Pancreas (tissue), 10 donors: Measurements from ENCODE around the gene CLPTM1. TPM values are rescaled to one million over a fixed set of nuclear protein-coding genes. Genes with fewer than 3 reads are reported as not detected.

ENCODE experiments used
- ATAC-seq, 4 donors: fragments of 200-7000 bp; cut with Tn5 transposase; one replicate each; pipeline versions ENCODE4 v1.8.0 to v1.9.1; 2020; ENCODE audit warnings: mild to moderate bottlenecking in 4 of 4, moderate library complexity in 4 of 4
- DNase-seq, 6 donors: peaks; one replicate each; pipeline ENCODE4 v3.0.0-alpha.2; 2020
- FAIRE-seq: peaks from 2 replicates; lab custom pipeline; 2012; peaks lifted over from hg19 to GRCh38; lab: Jason Lieb, UNC
- H3K27ac ChIP-seq, 4 donors: fragments of 200-600 bp; sonication (generic); 1 replicate in 3 of 4; 2 replicates in 1 of 4; pipeline versions ENCODE4 v1.5.0 to v1.8.0; 2020
- H3K27me3 ChIP-seq, 4 donors: fragments of 200-600 bp; one replicate each; pipeline ENCODE4 v1.8.0; 2021
- H3K36me3 ChIP-seq, 3 donors: fragments of 200-600 bp; sonication (generic) in 1 of 3; one replicate each; pipeline versions ENCODE4 v1.5.0 to v1.8.0; 2020 to 2021
- H3K4me1 ChIP-seq, 3 donors: fragments of 200-600 bp; one replicate each; pipeline ENCODE4 v1.8.0; 2021
- H3K4me3 ChIP-seq, 4 donors: fragments of 200-600 bp; sonication (generic) in 2 of 4; one replicate each; pipeline versions ENCODE4 v1.5.0 to v1.8.0; 2020 to 2021
- H3K9me3 ChIP-seq, 4 donors: fragments of 200-600 bp; one replicate each; pipeline ENCODE4 v1.8.0; 2021
- WGBS, 2 donors: extraction: QIAGEN DNeasy Blood & Tissue Kit; methylation state at CpG; one replicate each; pipeline ENCODE4 v1.1.7; 2013; 5-methylcytosine and 5-hydroxymethylcytosine counted together
- intact Hi-C, 3 donors: fragments of 100-400 bp; cut with DNase I; formaldehyde crosslinking; loops; one replicate each; pipeline versions ENCODE4 v1.11.1 to v1.14.2; 2022
- polyA plus RNA-seq, 2 donors: library from polyadenylated mRNA; stranded (reverse); fragments of 200-250 nt; gene quantifications; one replicate each; pipeline ENCODE4 v1.2.3, GENCODE V29; 2013
- total RNA-seq, 6 donors: library from RNA; stranded (reverse); fragmentation: NEBNext Ultra II Directional in 4 of 6; extraction: Animal tissue kit (Norgen Biotek cat#: 25700) in 4 of 6; gene quantifications; one replicate each; pipeline versions ENCODE4 v1.2.1 to v1.2.4, GENCODE V29; 2021 to 2023
- TF ChIP-seq, protein P1 (sequence below), 4 donors: fragments of 200-600 bp; sonication (generic) in 3 of 4; IDR thresholded peaks; one replicate each; pipeline versions ENCODE4 v1.5.0 to v1.8.0; 2021; ENCODE audit warnings: antibody characterized with exemption in 4 of 4
- donor health status: healthy with polysubstance abuse.
- donor health status: DM: no; HTN: no; CAD: no; lungs with moderate emphysema.
- donor health status: DM: no; HTN: no; CAD: no.
- donor health status: control.
- donor health status: control.
- donor health status: Bipolar disorder and iron deficiency.
- donor health status: DM: yes; HTN: yes; CAD: no.
- donor health status: DM: no; HTN: no; CAD: no.
- donor health status: DM: no; HTN: no; CAD: no.
- donor health status: DM: yes; HTN: yes; CAD: no.

Gene CLPTM1
- total and polyA plus RNA-seq, 8 donors = 56.4 to 81.9 (median 66.3) TPM

DNA sequence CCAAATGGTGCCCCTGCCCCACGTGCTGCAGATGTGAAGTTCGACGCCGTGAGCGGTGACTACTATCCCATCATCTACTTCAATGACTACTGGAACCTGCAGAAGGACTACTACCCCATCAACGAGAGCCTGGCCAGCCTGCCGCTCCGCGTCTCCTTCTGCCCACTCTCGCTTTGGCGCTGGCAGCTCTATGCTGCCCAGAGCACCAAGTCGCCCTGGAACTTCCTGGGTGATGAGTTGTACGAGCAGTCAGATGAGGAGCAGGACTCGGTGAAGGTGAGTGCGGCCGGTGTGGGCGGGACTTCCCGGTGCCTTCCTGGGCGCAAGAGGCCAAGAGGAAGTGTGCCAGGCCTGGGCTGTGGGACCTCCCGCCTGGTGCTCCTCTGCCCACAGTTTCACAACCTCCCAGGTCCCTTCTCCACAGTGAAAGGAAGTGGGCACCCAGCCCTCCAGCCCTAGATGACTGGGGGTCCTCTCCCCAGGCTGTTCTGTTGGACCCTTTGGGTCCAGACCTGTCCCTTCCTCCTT lies 32.0 kb downstream of the CLPTM1 start:
- no peak for ATAC-seq
- Histone ChIP-seq H3K36me3 (peaks cover 0 to 22% (median under 1%) of the 10 kb centered on the region in 3 donors), H3K27ac (no peak overlapping the region), H3K4me3 (no peak overlapping the region), H3K4me1 (no peaks in the 10 kb centered on the region), H3K27me3 (no peaks in the 10 kb centered on the region), H3K9me3 (no peaks in the 10 kb centered on the region)
- no peak for DNase-seq
- intact Hi-C loops = no loop called here
- TF ChIP-seq, protein P1, sequence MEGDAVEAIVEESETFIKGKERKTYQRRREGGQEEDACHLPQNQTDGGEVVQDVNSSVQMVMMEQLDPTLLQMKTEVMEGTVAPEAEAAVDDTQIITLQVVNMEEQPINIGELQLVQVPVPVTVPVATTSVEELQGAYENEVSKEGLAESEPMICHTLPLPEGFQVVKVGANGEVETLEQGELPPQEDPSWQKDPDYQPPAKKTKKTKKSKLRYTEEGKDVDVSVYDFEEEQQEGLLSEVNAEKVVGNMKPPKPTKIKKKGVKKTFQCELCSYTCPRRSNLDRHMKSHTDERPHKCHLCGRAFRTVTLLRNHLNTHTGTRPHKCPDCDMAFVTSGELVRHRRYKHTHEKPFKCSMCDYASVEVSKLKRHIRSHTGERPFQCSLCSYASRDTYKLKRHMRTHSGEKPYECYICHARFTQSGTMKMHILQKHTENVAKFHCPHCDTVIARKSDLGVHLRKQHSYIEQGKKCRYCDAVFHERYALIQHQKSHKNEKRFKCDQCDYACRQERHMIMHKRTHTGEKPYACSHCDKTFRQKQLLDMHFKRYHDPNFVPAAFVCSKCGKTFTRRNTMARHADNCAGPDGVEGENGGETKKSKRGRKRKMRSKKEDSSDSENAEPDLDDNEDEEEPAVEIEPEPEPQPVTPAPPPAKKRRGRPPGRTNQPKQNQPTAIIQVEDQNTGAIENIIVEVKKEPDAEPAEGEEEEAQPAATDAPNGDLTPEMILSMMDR (IDR thresholded peaks at IDR 0.05) = no peak
- no peak for FAIRE-seq
- 89% methylated on average over 20 of the region's 20 CpGs for WGBS, 2 donors

DNA sequence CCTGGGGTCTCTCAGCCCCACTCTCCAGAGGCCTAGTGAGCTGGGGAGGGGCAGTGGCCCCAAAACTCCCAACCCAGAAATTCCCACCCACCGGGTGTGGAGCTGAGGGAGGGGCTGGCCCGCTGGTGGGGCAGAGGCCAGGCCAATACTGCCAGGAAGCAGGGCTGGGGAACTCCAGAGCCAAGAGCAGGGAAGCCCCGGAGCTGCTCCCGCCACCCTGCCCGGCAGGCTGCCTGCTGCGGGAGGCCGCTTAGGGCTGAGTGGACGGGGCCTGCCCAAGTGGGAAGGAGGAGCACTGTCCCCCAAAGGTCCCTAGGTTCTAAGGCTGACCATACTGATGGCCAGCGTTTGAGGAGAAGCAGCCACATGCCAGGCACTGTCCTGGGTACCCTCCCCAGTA lies 33.1 kb downstream of the CLPTM1 start:
- 87 to 91% methylated on average over 9 of the region's 9 CpGs for WGBS, 2 donors
- FAIRE-seq (no peak), DNase-seq (no peak), ATAC-seq (peak in 1 of 4 donors; percentile 37)
- intact Hi-C loops = no loop called here
- Histone ChIP-seq H3K27me3 (no peaks in the 10 kb centered on the region), H3K4me3 (no peak overlapping the region), H3K27ac (no peak overlapping the region), H3K9me3 (no peaks in the 10 kb centered on the region), H3K36me3 (peaks cover 0 to 31% (median 8%) of the 10 kb centered on the region in 3 donors), H3K4me1 (no peaks in the 10 kb centered on the region)
- TF ChIP-seq, protein P1 (IDR thresholded peaks at IDR 0.05) = no peak

DNA sequence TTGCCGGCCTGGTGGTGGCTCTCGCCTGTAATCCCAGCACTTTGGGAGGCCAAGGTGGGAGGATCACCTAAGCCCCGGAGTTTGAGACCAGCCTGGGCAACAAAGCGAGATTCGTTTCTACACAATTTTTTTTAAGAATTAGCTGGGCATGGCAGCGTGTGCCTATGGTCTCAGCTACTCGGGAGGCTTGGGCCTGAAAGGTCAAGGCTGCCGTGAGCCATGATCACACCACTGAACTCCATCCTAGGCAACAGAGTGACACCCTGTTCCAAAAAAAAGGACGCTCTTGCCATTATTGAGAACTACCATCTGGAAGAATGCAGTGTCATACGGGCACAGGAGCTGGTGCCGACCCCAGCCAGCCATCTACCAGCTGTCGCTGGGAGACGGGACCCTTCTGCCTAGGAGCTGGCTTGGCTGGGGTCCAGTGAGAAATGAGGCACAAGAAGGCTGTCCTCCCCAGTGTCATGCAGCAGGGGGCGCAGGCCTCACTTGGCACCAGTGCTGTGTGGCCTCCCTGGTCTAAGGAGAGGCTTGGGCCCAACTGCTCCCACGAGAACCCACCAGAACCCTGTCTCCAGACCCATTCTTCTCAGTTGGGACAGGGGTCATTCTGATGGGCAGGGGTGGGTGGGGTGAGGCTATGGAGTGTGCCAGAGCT lies 33.8 kb downstream of the CLPTM1 start:
- TF ChIP-seq, protein P1 (IDR thresholded peaks at IDR 0.05) = peak; percentile 10 to 33 (median 20)
- DNase-seq = peak in 5 of 6 donors; percentile 39 to 78 (median 67)
- Histone ChIP-seq H3K27ac (no peak overlapping the region), H3K27me3 (no peaks in the 10 kb centered on the region), H3K4me3 (no peak overlapping the region), H3K4me1 (no peaks in the 10 kb centered on the region), H3K36me3 (peaks cover 0 to 31% (median 8%) of the 10 kb centered on the region in 3 donors), H3K9me3 (no peaks in the 10 kb centered on the region)
- ATAC-seq = peak; percentile 41 to 68 (median 66)
- intact Hi-C loops = no loop called here
- WGBS, 2 donors = 77 to 79% methylated on average over 15 of the region's 15 CpGs
- no peak for FAIRE-seq

DNA sequence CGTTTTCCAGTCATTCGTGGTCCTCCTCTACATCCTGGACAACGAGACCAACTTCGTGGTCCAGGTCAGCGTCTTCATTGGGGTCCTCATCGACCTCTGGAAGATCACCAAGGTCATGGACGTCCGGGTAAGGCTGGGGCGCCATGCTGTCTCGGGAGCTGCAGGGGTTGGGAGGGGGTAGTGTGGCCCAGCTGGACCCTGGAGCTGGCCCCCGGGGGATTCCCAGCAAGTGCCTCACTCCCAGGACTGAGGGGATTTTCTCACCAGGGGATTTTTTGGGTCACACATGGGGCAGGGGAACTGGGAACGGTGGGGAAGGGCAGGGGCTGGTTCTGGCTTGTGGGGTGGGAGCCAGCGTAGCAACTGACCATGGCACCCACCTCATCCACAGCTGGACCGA lies 35.3 kb downstream of the CLPTM1 start:
- FAIRE-seq = no peak
- DNase-seq = no peak
- H3K9me3 ChIP-seq = no peaks in the 10 kb centered on the region
- peaks cover 0 to 31% (median 8%) of the 10 kb centered on the region in 3 donors for H3K36me3 ChIP-seq
- no peaks in the 10 kb centered on the region for H3K27me3 ChIP-seq
- TF ChIP-seq, protein P1 (IDR thresholded peaks at IDR 0.05) = no peak
- H3K4me1 ChIP-seq = no peaks in the 10 kb centered on the region
- no peak overlapping the region for H3K4me3 ChIP-seq
- no peak overlapping the region for H3K27ac ChIP-seq
- intact Hi-C loops = no loop called here
- peak in 1 of 4 donors; percentile 23 for ATAC-seq
- 85 to 88% methylated on average over 14 of the region's 14 CpGs for WGBS, 2 donors

DNA sequence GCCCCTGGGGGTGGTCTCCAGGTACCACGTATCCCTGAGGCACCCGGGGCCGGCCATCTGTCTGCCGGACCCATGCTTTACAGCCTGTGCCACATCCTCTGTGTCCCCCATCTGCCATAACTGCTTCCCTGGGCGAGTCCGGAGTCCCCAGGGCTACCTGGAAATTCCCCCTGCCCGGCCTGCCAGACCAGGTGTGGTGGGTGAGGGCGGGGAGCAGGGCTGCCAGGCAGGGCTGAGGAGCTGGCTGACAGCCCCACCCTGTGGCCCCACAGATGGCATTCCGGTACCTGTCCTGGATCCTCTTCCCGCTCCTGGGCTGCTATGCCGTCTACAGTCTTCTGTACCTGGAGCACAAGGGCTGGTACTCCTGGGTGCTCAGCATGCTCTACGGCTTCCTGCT lies 35.8 kb downstream of the CLPTM1 start:
- whole genome bisulfite sequencing, 2 donors = 89 to 93% methylated on average over 12 of the region's 12 CpGs
- Histone ChIP-seq H3K27ac (no peak overlapping the region), H3K27me3 (no peaks in the 10 kb centered on the region), H3K9me3 (no peaks in the 10 kb centered on the region), H3K4me3 (no peak overlapping the region), H3K4me1 (no peaks in the 10 kb centered on the region), H3K36me3 (peaks cover 0 to 31% (median 8%) of the 10 kb centered on the region in 3 donors)
- no peak for DNase-seq
- no peak for FAIRE-seq
- intact Hi-C loops = no loop called here
- TF ChIP-seq, protein P1 (IDR thresholded peaks at IDR 0.05) = no peak
- peak in 1 of 4 donors; percentile 56 for ATAC-seq
